NCI-H187 treated with DMSO at 0.1 percent for 48 hours (cell line): ENCODE results near the gene CD1E.
"Not testable (repeated sequence)": the region's sequence is repeated elsewhere in the genome, so short reads cannot be mapped to it uniquely, and the experiment has no call there.

Experiments
- DNase-seq: peaks from one replicate; lab custom pipeline; 2025; lab: John Stamatoyannopoulos, UW

Gene CD1E

DNA sequence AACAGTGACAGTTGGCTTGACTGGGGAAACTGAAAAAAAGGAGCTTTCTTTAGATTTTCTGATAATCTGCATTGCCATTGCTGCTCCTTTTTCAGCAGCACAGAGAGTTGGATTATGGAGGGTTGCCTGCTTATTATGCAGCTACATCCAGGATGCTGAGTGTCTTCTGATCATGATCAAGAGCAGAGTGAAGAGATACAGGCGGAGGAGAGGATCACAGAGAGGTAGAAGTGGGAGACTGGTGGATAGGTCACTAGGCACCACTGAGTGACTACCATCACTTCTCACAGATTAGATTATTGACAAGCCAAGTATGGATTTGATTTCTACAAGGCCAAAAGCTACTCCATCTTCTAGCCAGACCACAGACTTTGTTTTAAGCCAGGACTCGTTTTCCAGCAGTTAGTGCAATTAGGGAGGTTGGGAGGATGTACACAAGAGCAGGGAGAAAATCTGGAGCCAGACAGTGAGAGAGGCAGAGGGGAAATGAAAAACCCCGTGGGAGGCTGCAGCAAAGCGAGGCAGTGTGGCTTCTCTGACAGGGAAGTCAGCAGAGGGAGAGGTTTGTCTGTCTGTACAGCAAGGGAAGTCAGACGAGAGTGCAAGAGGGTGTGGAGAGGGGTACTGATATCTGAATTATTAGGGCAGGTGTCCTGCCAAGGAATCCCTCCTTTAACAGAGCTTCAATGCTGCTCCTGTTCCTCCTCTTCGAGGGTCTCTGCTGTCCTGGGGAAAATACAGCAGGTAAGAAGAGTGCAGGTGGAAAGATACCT lies at the start of gene CD1E:
Gene CD1E, plus strand, starts transcription at position 592 of the 773 bp plus-strand sequence. Its CDS starts 95 bp downstream, at position 687.
- no peak for DNase-seq

DNA sequence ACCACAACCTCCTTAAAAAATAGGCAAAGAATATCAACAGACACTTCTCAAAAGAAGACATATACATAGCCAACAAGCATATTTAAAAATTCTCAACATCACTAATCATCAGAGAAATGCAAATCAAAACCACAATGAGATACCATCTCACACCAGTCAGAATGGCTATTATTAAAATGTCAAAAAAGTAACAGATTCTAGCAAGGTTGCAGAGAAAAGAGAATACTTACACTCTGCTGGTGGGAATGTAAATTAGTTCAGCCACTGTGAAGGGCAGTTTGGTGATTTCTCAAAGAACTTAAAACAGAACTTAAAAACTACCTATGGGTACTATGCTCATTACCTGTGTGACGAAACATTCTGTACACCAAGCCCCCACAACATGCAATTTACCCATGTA lies 43.1 kb upstream of the CD1E start:
- DNase-seq = no peak

- DNase-seq = no peak
Observed at GRCh38 chr1:158311066-158311465, 42.6 kb upstream of the CD1E start.

DNA sequence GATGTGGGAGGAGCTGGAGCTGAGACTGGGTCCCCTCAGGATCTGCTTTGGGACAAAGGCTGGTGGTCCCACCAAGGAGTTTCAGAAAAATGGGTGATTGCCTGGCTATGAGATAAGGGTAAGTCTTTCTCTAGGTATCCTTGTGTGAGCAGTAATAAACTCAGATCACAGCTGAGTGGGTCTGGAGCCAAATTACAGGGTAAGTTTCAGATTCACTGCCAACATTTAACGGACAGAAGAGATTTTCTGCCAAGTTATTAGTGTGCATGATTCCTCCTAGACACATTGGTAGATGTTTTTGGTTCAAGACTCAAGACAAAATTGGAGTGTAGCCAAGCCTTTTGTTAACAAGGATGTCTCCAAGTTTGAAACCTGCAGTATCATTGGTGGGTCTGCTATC lies 29.8 kb upstream of the CD1E start:
- DNase-seq = no peak

- DNase-seq = no peak
Observed at GRCh38 chr1:158324395-158324794, 29.3 kb upstream of the CD1E start.

GRCh38 chr1:158327481-158327880 lies 26.2 kb upstream of the CD1E start:
- DNase-seq = no peak

DNA sequence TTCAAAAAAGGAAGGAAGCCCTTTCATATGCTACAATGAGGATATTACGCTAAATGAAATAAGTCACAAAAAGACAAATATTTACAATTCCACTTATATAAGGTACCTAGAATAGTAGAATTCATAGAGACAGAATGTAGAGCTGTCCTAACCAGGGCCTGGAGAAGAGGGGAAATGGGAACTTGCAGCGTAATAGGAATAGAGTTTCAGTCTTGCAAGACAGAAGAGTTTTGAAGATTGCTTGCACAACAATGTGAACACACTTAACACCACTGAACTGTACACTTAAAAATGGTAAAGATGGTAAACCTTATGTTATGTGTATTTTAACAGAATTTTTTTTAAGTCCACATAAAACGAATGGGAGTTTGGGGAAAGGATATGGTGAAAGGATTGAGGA lies 25.3 kb upstream of the CD1E start:
- no peak for DNase-seq

- no peak for DNase-seq
Observed at GRCh38 chr1:158329300-158329699, 24.4 kb upstream of the CD1E start.

DNA sequence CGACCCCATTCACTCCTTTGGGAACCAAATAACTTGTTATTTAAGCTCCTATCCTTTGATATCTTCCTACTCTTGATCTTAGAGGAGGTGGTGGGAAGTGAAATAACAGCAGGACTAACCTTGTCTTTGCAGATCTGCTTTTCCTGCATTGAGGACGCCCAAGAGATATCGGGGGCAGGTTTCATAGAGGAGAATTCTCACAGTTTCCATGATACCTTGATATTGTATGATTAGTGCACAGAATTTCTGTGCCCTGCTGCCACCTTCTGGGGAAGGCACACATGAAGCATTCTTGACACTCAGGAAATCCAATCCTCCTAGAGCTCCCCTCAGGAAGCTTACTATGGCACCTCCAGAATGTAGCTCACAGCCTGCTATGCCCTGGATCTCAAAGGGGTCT lies 24.0 kb upstream of the CD1E start:
- no peak for DNase-seq

DNA sequence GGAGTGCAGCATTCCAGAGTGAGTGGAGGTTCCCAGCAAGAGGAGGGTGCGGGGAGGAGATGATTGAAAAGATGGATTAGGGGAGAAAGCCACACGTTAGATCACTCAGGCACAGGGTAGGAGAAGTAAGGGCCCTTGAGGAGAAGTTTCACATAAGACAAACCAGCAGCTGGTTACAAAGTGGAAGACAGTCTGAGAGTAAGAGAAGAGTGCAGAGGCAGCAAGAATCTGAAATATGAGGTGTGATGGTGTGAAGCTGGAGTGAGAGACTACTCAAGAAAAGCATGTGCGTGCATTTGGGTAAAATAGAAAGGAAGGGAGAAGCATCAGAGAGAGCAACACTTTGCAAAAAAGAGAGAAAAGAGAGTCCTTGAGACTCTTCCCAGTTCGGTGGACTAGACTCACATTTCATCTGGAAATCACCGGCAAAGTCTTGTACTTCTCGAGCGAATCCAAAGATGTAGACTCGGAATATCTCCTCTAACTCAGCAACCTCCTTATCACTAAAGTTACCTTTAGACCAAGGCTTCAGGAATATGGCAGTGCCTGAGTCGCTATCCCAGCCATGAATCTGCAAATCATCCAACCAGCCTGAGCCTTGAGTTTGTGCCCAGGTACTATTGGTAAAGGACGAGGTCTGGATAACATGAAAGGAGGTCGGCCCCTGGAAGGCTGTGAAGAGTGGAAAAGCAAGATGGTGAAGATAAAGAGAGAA lies 23.1 kb upstream of the CD1E start:
- DNase-seq = no peak

DNA sequence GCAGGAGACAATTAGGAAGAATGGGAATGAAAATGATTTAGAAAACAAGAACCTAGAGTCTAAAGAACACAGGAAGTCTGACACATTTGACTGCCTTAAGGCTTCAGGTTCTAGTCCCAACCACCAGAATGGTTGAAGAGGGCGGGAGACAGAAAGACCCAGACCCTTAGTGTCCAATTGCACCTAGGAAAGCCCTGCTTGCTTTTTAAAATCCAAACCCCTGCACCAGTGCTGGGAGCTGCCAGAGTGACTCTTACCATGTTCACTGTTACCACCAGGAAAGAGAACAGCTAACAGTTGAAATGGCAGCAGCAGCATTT lies 22.6 kb upstream of the CD1E start:
- DNase-seq = no peak

GRCh38 chr1:158331481-158332150 lies 22.1 kb upstream of the CD1E start, which contains the start of gene CD1B:
CD1B (minus strand) TSS chr1:158331531; CDS start chr1:158331423, 108 bp downstream.
- no peak for DNase-seq

GRCh38 chr1:158333405-158334155 lies 20.1 kb upstream of the CD1E start:
- no peak for DNase-seq

GRCh38 chr1:158334526-158335212 lies 19.0 kb upstream of the CD1E start:
- no peak for DNase-seq

GRCh38 chr1:158335213-158335532 lies 18.5 kb upstream of the CD1E start:
- no peak for DNase-seq

- not testable (repeated sequence) for DNase-seq
Observed at GRCh38 chr1:158336413-158336812, 17.3 kb upstream of the CD1E start.

- not testable (repeated sequence) for DNase-seq
Observed at GRCh38 chr1:158348946-158349345, 4.7 kb upstream of the CD1E start.

- DNase-seq = no peak
Observed at GRCh38 chr1:158354255-158354654, 561 bp downstream of the CD1E start.

DNA sequence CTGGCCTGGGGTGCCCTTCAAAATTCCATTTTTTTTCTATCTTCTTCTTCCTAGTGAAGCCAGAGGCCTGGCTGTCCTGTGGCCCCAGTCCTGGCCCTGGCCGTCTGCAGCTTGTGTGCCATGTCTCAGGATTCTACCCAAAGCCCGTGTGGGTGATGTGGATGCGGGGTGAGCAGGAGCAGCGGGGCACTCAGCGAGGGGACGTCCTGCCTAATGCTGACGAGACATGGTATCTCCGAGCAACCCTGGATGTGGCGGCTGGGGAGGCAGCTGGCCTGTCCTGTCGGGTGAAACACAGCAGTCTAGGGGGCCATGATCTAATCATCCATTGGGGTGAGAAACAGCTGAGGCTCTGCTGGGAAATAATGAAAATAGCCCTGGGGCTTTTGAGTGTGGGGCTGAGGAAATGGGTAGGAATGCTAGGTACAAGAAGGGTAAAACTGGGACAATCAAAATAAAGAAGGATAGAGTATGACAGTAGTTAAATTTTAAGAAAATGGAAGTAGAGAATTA lies 2.1 kb downstream of the CD1E start:
- DNase-seq = no peak

DNA sequence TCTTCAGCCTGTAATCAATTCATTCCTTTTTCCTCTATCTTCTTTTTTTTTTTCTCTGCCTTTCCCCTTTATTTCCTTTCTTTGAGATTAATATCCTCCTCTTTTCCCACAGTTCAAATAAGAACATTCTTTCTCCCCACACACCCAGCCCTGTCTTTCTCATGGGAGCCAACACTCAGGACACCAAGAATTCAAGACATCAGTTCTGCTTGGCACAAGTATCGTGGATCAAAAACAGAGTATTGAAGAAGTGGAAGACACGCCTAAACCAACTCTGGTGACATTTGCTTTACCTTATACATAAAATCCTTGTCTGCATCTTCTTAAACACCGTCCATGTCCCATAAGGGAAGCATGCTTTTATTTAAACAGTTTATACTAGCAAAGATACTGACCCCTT lies 2.9 kb downstream of the CD1E start:
- DNase-seq = no peak

- DNase-seq = no peak
Observed at GRCh38 chr1:158357441-158357840, 3.7 kb downstream of the CD1E start.

DNA sequence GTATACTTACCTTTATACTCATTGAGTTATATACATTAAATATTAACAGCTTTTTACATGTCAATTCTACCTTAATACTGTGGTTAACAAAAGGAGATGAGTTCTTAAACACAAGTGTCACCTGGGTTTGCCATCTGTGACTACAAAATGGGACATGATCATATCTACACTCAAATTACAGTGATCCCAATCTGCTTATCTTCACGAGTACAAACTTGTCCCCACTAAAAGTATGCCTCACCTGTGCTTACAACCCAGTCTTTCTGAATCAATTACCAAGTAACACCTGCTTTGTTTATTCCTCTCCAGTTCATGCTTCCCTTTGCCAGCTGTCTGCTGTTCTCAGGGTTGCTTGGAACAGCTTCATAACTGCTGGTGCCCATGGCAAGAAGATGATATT lies 8.8 kb downstream of the CD1E start:
- no peak for DNase-seq
